Upper lobe of left lung (tissue), 6 donors: ENCODE data around the gene IL1RAPL1. TPM values are rescaled to one million over a fixed set of nuclear protein-coding genes. Genes with fewer than 3 reads are reported as not detected.

Experiments
- ATAC-seq, 2 donors: fragments of 200-7000 bp; cut with Tn5 transposase; one replicate each; pipeline ENCODE4 v1.9.1; 2022; ENCODE audit warnings: mild to moderate bottlenecking in 2 of 2, moderate library complexity in 2 of 2; ENCODE audit not compliant: low FRiP score in 2 of 2
- DNase-seq, 2 donors: peaks; one replicate each; pipeline ENCODE4 v3.0.0-alpha.2; 2019 to 2020
- H3K27ac ChIP-seq, 4 donors: fragments of 200-600 bp; sonication (generic); one replicate each; pipeline ENCODE4 v1.5.1; 2016 to 2019
- H3K27me3 ChIP-seq, 4 donors: fragments of 200-600 bp; sonication (generic); one replicate each; pipeline ENCODE4 v1.5.1; 2017 to 2019
- H3K36me3 ChIP-seq, 4 donors: fragments of 200-600 bp; sonication (generic); one replicate each; pipeline ENCODE4 v1.5.1; 2016 to 2019
- H3K4me1 ChIP-seq, 4 donors: fragments of 200-600 bp; sonication (generic); one replicate each; pipeline ENCODE4 v1.5.1; 2018 to 2019
- H3K4me3 ChIP-seq, 4 donors: fragments of 200-600 bp; sonication (generic); one replicate each; pipeline ENCODE4 v1.5.1; 2017 to 2019; ENCODE audit warnings: mild to moderate bottlenecking in 2 of 4, moderate library complexity in 1 of 4
- H3K9me3 ChIP-seq, 4 donors: fragments of 200-600 bp; sonication (generic); one replicate each; pipeline ENCODE4 v1.5.1; 2018 to 2019
- EP300 ChIP-seq, 4 donors: sonication (generic); formaldehyde crosslinking; IDR thresholded peaks; one replicate each; pipeline ENCODE4 v1.5.1; 2017; ENCODE audit warnings: antibody characterized with exemption in 4 of 4, control low read depth in 2 of 4
- POLR2A ChIP-seq, 4 donors: fragments of 450-650 bp; IDR thresholded peaks; one replicate each; pipeline ENCODE4 v1.5.1; 2016 to 2017; ENCODE audit warnings: antibody characterized with exemption in 4 of 4, mild to moderate bottlenecking in 2 of 4
- POLR2AphosphoS5 ChIP-seq, 2 donors: sonication (generic); formaldehyde crosslinking; IDR thresholded peaks; one replicate each; pipeline ENCODE4 v1.5.1; 2017; ENCODE audit warnings: antibody characterized with exemption in 2 of 2
- WGBS, 2 donors: methylation state at CpG; one replicate each; pipeline ENCODE4 v1.1.5; 2017 to 2018; 5-methylcytosine and 5-hydroxymethylcytosine counted together
- total RNA-seq, 6 donors: library from RNA; depleted of rRNA in 4 of 6; stranded (reverse); fragments of >200 nt in 4 of 6; gene quantifications; one replicate each; pipeline versions ENCODE4 v1.1.0 to v1.2.1, GENCODE V29; 2016 to 2021
- TF ChIP-seq, protein P1 (sequence below), 6 experiments: fragments of 450-650 bp in 4 of 6; fragments of 200-600 bp in 2 of 6; sonication (generic) in 2 of 6; IDR thresholded peaks; one replicate each; pipeline ENCODE4 v1.5.1; 2016 to 2019; ENCODE audit warnings: antibody characterized with exemption in 6 of 6
- donor health status: DM: no; HTN: no; CAD: no; lungs with moderate emphysema.
- donor health status: DM: no; HTN: yes; CAD: no; lungs with severe emphysema.

IL1RAPL1 gene
- total RNA-seq, 6 donors from 2014 or later, result 0.09 to 0.46 (median 0.33) TPM; not detected in 3

DNA sequence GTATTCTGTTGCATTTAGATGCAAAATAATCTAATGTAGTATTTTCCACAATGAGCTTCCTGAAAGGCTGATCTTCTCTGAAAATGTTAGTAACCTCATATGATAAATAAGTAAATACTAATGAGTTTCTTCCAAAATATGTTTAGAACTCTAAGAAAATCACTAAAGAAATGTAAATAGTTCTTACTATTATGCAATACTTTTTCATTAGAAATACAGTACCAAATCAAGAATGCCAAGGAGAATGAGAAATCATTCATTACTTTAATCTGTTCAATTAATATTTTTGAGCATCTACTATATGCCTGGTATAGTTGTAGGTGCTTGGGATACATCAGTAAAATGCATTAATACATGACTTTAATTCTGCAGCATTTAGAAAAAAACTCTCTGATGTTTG is 130.6 kb downstream of the IL1RAPL1 start:
- Histone ChIP-seq H3K27me3 (no peaks in the 10 kb centered on the region), H3K4me1 (no peaks in the 10 kb centered on the region), H3K4me3 (no peak overlapping the region), H3K36me3 (no peaks in the 10 kb centered on the region), H3K9me3 (no peaks in the 10 kb centered on the region), H3K27ac (no peak overlapping the region)
- DNase-seq (no peak), ATAC-seq (no peak)
- TF ChIP-seq, protein P1, sequence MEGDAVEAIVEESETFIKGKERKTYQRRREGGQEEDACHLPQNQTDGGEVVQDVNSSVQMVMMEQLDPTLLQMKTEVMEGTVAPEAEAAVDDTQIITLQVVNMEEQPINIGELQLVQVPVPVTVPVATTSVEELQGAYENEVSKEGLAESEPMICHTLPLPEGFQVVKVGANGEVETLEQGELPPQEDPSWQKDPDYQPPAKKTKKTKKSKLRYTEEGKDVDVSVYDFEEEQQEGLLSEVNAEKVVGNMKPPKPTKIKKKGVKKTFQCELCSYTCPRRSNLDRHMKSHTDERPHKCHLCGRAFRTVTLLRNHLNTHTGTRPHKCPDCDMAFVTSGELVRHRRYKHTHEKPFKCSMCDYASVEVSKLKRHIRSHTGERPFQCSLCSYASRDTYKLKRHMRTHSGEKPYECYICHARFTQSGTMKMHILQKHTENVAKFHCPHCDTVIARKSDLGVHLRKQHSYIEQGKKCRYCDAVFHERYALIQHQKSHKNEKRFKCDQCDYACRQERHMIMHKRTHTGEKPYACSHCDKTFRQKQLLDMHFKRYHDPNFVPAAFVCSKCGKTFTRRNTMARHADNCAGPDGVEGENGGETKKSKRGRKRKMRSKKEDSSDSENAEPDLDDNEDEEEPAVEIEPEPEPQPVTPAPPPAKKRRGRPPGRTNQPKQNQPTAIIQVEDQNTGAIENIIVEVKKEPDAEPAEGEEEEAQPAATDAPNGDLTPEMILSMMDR (IDR thresholded peaks at IDR 0.05), result no peak
- no peak for TF ChIP-seq EP300 (IDR thresholded peaks at IDR 0.05)
- TF ChIP-seq POLR2A (IDR thresholded peaks at IDR 0.05), result no peak
- TF ChIP-seq POLR2AphosphoS5 (IDR thresholded peaks at IDR 0.05), result no peak

DNA sequence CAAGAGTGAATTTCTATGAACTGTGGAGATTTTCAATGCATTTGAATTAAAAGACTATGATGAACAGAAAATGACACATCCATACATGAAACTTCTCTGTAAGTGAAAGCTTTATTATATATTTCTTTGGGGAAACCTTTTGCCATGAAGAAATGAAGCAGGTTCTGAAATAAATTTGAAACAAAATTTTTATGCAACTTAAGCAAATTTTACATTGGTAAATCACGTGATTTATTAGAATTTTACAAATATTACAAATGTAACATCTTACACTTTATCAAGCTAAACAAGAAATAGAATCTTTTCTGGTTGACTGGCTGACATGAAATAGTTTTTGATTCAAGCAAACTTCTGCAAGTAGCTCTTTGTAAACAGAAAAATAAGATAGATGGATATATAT is 131.2 kb downstream of the IL1RAPL1 start:
- Histone ChIP-seq H3K4me3 (no peak overlapping the region), H3K27ac (no peak overlapping the region), H3K27me3 (no peaks in the 10 kb centered on the region), H3K4me1 (no peaks in the 10 kb centered on the region), H3K9me3 (no peaks in the 10 kb centered on the region), H3K36me3 (no peaks in the 10 kb centered on the region)
- no peak for ATAC-seq
- DNase-seq, result no peak
- TF ChIP-seq POLR2A (IDR thresholded peaks at IDR 0.05), result no peak
- no peak for TF ChIP-seq EP300 (IDR thresholded peaks at IDR 0.05)
- TF ChIP-seq, protein P1 (IDR thresholded peaks at IDR 0.05), result no peak
- no peak for TF ChIP-seq POLR2AphosphoS5 (IDR thresholded peaks at IDR 0.05)
- 43 to 46% methylated on average over 1 of the region's 1 CpG for WGBS, 2 donors

DNA sequence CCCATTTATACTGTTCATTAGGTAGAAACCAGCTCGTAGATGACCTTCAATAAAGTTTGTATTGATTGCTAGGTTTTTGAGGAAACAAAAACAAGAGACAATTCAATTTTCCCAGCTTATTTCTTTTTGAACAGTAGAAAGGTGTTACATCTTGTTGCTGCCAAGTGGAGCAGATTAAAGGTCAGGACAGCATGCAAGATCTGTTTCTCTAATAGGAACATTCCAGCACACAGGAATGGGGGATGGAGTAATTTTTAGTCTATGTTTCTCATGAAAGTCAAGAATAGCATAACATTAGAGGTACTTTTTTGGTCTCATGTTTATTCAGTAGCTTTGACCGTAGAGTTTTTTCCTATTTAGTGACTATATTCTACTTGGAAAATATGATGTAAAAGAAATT is 132.4 kb downstream of the IL1RAPL1 start:
- no peaks in the 10 kb centered on the region for H3K36me3 ChIP-seq
- 64 to 70% methylated on average over 2 of the region's 2 CpGs for WGBS, 2 donors
- no peaks in the 10 kb centered on the region for H3K27me3 ChIP-seq
- H3K4me1 ChIP-seq, result no peaks in the 10 kb centered on the region
- TF ChIP-seq POLR2AphosphoS5 (IDR thresholded peaks at IDR 0.05) (no peak), EP300 (IDR thresholded peaks at IDR 0.05) (no peak)
- TF ChIP-seq, protein P1 (IDR thresholded peaks at IDR 0.05), result no peak
- ATAC-seq (no peak), DNase-seq (no peak)
- H3K27ac ChIP-seq, result no peak overlapping the region
- no peak overlapping the region for H3K4me3 ChIP-seq
- H3K9me3 ChIP-seq, result no peaks in the 10 kb centered on the region

DNA sequence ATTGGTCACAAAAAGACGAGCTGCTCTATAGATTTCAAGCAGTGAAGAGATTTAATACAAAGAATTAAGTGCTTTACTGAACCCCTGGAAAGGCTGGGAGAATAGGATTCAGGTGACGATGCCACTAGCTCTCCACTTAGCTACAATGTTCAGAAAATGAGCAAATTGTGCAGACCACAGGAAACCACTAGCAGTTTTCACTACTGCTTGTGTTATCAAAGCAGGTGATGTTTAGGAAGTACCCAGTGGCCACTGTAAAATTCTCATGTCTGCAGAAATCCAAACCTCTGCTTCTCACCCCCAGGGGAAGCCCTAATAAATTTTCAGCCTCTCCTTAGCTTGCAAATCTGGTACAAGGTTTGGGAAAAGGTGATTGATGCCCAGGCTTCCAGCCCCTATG is 165.1 kb downstream of the IL1RAPL1 start:
- Histone ChIP-seq H3K27me3 (no peaks in the 10 kb centered on the region), H3K4me3 (no peak overlapping the region), H3K9me3 (no peaks in the 10 kb centered on the region), H3K36me3 (no peaks in the 10 kb centered on the region), H3K4me1 (no peaks in the 10 kb centered on the region), H3K27ac (no peak overlapping the region)
- 56 to 62% methylated on average over 2 of the region's 2 CpGs for WGBS, 2 donors
- TF ChIP-seq EP300 (IDR thresholded peaks at IDR 0.05), result no peak
- TF ChIP-seq, protein P1 (IDR thresholded peaks at IDR 0.05), result no peak
- TF ChIP-seq POLR2AphosphoS5 (IDR thresholded peaks at IDR 0.05), result no peak
- no peak for TF ChIP-seq POLR2A (IDR thresholded peaks at IDR 0.05)
- ATAC-seq (no peak), DNase-seq (no peak)

DNA sequence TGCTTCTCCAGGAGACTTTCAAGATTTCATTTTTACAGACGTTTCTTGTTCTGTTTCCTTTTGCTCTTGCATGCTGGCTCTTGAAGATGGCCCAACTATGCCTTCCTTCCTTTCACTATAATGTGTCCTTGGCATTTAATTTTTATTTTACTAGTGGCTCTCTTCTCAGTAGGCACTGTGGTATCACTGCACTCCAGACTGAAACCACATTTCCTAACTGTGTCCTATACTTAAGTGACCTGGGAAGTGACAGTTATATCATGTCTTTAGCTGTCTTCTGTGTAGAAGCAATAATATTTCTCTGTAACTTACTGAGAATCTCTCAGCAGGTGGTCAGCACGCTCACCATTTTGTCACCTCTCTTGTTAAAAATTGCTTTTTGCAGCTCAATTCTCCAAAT is 168.9 kb downstream of the IL1RAPL1 start:
- no peak for ATAC-seq
- Histone ChIP-seq H3K4me1 (no peaks in the 10 kb centered on the region), H3K27me3 (no peaks in the 10 kb centered on the region), H3K27ac (no peak overlapping the region), H3K4me3 (no peak overlapping the region), H3K36me3 (no peaks in the 10 kb centered on the region), H3K9me3 (no peaks in the 10 kb centered on the region)
- no peak for DNase-seq
- no peak for TF ChIP-seq POLR2AphosphoS5 (IDR thresholded peaks at IDR 0.05)
- TF ChIP-seq, protein P1 (IDR thresholded peaks at IDR 0.05), result no peak
- TF ChIP-seq POLR2A (IDR thresholded peaks at IDR 0.05), result no peak
- TF ChIP-seq EP300 (IDR thresholded peaks at IDR 0.05), result no peak
- WGBS, 2 donors, result 44 to 48% methylated on average over 2 of the region's 2 CpGs
